NCI-H526 (cell line): ENCODE data around the gene NKAP.
"Not testable (repeated sequence)": the region's sequence is repeated elsewhere in the genome, so short reads cannot be mapped to it uniquely, and the experiment has no call there.

Experiments
- DNase-seq, 2 experiments: peaks; one replicate each; lab custom pipeline; 2025; lab: John Stamatoyannopoulos, UW

Gene NKAP

DNA sequence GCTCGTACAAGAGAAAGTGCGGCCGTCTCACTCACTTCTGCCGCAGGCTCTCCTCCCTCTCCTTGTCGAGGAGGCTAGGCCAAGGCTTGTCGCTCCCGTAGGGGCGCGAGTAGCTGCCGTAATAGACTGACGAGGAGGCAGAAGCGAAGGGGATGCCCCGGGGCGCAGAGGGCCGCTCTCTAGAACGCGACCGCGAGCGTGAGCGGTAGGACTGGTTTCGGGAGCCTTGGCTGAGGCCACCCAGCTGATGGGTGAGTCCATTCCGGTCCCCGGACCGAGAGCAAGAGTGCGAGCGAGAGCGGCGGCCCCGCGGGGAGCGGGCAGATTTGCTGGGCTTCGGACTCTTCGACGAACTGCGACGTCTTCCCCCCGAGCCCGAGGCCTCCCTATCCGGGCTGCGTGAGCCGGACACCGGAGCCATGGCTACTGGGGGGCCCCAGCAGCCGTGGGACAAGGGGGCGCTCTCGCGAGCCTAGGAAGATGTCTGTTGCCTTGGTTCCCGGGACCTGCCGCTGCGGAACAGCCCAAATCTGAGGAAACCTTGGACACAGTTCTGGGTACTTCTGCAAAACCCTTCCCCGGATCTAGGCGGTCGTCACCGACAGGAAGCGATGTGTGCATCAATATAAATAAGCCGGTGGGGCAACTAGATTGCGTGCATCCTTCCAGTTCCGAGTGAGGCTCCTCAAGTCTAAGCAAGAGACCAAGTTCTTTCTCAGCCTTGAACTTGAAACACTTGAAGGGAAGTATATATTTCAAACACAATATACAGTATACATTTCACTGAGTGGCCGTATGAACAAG is at the start of gene NKAP:
Gene NKAP, minus strand, starts transcription at position 567 of the 804 bp plus-strand sequence. Its CDS starts 146 bp downstream, at position 421.
- DNase-seq = peak; percentile 80 to 84

DNA sequence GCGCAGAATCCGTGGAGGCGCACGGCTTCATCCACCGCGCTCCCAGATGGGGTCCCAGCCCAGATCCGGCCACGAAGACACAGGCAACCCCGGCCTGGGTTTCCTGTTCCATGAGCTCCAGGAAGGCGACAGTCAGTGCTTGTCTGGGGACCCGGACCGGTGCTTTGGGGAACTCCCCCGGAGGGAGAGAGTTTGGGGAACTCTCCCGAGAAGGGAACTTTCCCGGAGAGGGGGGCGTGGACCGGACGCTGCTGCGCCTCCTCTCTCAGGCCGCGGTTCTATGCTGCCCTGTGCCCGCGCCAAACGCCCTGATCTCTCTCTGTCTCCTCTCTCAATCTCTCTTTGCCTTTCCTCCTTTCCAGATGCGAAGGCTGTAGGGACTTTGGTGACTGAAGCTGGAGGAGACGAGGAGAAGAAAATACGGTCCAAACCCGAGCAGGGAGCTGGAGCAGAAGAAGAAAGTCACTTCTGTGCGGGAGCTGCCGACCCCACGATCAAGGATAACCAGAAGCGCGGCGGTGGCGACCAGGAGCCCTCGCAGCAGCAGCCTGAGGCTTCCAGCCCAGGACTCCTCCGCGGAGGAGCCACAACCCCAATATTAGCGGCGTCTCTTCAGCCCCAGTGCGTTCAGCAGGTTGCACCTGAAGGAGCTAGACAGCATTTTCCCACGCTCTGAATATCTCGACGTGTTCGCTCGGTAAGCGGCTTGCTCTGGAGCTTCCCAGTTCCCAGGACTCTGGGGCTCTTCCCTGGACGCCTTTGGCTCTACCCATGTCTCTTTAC is 47.6 kb upstream of the NKAP start:
- DNase-seq = peak in 1 of 2 experiments; percentile 37

DNA sequence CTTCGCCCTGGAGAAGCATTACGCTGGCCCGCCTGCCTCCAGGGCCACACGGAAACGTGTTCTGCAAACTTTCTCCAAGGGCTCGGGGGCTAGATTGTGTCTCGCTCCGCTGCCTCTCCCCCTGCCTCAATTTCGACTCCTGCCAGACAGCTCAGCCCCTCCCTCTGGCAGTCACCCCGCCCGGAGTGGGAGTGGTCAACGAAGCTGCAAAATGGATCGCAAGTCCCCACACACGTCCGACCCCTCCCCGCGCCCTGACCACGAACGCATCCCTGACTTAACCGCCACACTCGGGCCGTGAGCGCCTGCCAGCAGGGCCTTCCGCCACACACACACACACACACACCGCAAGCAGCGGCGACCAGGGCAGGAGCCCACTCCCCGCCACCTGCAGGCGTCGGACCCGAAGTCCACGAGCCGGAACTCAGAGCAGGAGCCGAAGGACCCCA is 47.0 kb upstream of the NKAP start:
- no peak for DNase-seq

DNA sequence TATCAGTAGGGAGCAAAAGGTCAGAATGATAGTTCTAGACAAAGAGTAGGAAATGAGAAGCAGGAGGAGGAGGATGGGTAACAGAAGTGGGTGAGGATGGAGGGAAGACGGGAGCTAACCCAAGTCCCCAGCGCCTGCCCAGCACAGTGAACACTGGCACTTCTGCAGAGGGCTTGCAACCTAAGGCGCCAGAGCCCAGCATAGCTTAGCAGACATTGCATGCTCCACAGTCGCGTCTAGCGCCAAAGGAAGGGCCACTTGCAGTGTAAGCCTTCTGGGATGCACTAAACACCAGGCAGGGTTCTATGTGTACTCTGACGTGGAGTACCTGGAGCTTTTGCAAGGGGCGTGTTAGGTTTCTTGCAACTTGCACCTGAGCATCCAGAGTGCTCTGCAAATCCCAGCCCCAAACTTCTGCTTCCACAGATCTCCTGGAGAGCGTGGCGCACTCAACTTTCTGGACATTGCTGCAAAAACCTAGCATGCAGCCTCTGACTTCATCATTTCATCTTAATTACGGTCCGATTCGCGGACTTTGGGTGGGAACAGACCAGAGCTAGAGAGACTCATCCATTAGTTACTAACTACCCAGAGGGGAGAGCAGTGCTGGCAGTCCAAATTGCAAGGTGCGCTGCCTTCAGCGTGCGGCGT is 46.5 kb upstream of the NKAP start:
- peak in 1 of 2 experiments; percentile 4 for DNase-seq

DNA sequence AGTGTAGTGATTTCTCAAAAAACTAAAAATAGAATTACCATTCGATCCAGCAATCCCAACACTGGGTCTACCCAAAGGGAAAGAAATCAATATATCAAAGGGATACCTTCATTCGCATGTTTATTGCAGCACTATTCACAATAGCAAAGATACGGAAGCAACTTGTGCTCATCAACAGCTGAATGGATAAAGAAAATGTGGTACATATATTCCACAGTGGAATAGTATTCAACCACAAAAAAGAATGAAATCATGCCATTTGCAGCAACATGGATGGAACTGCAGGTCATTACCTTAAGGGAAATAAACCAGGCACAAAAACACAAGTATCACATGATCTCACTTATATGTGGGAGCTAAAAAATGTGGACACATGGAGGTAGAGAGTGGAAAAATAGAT is 42.7 kb upstream of the NKAP start:
- no peak for DNase-seq

DNA sequence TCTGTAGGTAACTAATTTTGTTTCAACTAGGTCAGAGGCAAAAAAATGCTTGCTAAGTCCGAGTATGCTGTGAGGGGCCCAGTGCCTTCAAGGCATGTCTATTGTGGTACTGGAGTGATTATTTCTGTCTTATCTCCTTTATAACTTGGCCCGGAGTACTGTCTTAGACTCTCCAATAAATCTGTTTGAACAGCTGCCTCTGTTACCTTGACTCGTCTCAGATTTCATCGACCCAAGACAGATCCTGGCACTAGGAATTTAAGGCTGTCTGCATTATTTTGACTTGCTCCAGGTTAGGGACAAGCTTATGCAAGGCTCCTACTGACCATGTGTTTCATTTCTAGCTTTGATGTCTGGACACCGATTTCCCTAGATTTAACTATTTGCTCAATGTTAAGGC is 41.1 kb upstream of the NKAP start:
- no peak for DNase-seq

DNA sequence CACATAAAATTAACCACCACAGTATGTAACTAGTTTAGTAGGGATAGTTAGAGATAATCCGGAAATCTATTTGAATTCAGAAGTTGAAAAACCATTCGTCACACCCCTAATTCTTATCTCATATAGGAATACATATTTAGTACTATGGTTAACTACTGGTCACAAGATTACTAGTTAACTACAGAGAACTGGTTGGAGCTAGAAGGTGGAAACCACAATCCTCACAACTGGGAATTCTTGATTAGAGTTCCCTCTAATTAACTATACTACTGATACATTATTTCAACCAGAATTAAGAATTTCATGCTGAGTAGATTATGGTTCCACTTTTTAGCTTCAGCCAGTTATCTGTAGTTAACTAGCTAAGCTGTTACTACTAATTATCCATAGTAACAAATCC is 39.9 kb upstream of the NKAP start:
- no peak for DNase-seq

DNA sequence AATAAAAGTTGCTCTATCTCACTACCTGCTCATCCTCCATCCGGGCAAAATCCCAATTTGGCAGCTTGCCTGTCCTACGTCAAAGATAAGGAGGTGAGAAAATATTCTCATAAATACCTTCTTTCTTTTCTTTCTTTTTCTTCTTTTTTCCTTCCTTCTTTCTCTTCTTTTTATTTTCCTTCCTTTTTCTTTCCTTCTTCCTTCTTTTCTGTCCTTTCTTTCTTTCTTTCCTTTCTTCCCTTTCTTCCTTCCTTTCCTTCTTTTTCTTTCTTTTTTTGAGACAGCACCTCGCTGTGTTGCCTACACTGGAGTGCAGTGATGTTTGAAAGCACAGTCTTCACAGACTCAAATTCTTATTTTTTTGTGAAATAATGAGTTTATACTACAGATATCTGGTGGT is 38.6 kb upstream of the NKAP start:
- no peak for DNase-seq

DNA sequence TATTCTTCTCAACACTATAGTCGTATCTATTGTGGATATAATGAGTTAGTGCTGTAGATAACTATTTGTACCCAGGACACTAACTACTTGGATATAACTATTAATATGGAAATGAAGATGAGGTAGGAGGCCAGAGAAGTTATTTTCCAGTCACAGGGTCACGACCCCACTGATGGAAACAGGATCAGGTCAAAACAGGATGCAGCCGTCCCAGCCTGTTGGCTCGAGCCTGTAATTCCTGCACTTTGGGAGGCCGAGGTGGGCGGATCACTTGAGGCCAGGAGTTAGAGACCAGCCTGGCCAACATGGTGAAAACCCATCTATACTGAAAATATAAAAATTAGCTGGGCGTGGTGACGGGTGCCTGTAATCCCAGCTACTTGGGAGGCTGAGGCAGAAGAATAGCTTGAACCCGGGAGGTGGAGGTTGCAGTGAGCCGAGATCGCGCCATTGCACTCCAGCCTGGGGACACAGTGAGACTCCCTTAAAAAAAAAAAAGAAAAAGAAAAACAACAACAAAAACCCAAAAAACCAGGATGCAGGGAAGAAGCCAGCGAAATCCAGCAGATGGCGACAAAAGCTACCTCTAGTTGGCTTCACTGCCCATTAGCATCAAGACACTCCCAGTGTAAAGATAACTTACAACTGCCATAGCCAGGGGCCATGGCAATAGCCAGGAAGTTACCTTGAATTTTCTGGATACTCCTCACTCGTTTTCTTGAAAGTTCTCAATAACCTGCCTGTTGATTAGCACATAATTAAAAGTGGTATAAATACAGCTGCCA is 37.9 kb upstream of the NKAP start:
- DNase-seq = peak in 1 of 2 experiments; percentile 44

DNA sequence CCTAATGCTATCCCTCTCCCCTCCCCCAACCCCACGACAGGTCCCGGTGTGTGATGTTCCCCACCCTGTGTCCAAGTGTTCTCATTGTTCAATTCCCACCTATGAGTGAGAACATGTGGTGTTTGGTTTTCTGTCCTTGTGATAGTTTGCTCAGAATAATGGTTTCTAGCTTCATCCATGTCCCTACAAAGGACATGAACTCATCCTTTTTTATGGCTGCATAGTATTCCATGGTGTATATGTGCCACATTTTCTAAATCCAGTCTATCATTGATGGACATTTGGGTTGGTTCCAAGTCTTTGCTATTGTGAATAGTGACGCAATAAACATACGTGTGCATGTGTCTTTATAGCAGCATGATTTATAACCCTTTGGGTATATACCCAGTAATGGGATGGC is 33.6 kb upstream of the NKAP start:
- DNase-seq = not testable (repeated sequence)

DNA sequence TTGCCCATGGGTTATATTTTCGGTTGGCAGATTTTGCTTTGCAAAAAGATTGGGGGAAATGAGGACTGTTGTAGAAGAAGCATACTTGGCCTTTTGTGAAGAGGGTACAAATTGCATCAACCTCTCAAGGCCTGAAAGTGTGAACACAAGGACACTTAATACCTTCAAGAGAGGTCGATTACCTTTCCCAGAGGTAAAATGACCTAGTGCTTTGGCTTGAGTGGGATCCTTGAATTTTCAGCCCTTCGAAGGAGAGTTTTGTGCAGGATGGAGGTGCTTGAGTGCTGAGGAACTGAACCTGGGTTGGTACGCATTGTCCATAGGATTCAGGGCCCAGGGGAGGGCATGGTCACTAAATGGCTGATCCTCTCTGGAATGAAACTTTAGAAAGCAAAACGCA is 27.6 kb upstream of the NKAP start:
- no peak for DNase-seq

DNA sequence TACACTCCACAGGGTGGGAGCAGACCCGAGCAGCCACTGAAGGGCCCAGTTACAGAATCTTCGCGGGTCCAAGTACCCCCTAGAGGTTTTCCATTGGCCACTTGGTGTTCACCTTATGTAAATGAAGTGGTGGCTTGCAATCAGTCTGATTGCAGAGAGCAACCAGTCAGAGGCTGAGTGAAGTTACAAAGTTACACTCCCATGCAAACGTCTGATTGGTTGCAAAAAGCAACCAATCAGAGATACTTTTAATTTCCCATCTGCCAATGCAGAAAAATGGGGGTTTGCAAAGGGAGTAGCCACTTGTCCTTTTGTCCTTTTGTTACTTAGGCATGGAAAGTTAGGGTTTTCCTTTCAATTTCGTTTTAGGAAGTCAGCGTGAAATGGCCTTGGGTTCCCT is 27.0 kb upstream of the NKAP start:
- DNase-seq = no peak

DNA sequence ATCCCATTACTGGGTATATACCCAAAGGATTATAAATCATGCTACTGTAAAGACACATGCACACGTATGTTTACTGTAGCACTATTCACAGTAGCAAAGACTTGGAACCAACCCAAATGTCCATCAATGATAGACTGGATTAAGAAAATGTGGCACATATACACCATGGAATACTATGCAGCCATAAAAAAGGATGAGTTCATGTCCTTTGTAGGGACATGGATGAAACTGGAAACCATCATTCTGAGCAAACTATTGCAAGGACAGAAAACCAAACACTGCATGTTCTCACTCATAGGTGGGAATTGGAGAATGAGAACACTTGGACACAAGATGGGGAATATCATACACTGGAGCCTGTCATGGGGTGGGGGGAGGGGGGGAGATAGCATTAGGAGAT is 23.3 kb upstream of the NKAP start:
- DNase-seq = not testable (repeated sequence)

DNA sequence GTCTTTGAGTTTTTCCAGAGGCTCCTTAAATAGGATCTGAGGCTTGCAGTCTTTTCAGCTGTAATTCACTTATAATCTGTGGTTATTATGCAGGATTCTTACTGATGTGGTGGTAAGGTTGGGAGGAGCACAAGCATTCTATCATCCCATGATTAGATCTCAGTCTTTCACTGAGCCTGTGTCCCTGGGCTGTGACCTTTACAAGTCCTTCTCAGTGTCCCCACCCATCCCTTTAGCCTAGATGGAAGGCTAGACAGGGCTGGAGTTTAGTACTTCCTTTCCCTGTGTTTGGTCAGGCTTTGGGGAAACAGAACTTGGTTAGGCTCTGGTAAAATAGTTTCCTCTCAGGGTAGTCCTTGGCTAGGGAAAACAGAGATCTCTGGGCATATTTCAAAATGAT is 17.1 kb upstream of the NKAP start:
- no peak for DNase-seq

DNA sequence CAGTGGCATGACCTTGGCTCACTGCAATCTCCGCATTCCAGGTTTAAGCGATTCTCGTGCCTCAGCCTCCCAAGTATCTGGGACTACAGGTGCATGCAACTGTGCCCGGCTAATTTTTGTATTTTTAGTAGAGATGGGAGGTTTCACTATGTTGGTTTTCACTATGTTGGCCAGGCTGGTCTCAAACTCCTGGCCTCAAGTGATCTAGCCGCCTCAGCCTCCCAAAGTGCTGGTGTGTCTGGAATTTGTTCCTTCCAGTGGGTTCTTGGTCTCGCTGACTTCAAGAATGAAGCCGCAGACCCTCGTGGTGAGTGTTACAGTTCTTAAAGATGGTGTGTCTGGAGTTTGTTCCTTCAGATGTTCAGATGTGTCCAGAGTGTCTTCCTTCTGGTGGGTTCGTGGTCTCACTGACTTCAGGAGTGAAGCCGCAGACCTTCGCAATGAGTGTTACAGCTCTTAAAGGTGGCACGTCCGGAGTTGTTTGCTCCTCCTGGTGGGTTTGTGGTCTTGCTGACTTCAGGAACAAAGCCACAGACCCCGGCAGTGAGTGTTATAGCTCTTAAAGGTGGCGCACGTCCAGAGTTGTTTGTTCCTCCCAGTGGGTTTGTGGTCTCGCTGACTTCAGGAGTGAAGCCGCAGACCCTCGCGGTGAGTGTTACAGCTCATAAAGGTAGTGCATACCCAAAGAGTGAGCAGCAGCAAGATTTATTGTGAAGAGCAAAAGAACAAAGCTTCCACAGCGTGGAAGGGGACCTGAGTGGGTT is 12.4 kb upstream of the NKAP start:
- DNase-seq = not testable (repeated sequence)

DNA sequence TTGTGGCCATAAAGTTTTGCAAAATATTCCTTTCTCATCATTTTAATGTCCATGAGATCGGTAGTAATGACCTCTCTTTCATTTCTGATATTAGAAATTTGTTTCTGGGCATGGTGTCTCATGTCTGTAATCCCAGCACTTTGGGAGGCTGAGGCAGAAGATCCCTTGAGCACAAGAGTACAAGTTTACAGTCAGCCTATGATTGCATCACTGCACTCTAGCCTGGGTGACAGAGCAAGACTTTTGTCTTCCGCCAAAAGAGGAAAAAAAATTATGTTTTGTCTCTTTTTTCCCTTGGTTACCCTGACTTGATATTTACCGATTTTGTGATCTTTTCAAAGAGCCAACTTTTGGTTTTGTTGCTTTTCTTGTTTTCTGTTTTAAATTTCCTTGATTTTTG is 10.8 kb upstream of the NKAP start:
- DNase-seq = no peak

DNA sequence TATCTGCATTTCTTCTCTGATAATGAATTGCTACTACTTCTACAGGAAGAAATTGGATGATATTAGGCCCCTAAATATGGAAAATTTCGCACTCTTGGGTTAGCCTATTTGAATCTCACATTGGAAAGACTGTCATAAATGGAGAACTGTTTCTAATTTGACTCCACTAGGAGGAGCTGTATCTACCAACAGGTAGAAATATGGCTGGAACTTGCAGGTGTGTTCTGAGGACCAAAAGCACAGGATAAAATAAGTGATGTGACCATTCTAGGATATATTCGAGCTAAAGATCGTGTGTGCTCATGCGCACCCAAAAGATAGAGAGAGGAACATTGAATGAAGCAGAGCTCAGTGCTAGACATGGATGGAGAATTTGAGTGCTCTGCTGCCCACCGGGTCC is 4.8 kb upstream of the NKAP start:
- peak in 1 of 2 experiments; percentile 3 for DNase-seq

DNA sequence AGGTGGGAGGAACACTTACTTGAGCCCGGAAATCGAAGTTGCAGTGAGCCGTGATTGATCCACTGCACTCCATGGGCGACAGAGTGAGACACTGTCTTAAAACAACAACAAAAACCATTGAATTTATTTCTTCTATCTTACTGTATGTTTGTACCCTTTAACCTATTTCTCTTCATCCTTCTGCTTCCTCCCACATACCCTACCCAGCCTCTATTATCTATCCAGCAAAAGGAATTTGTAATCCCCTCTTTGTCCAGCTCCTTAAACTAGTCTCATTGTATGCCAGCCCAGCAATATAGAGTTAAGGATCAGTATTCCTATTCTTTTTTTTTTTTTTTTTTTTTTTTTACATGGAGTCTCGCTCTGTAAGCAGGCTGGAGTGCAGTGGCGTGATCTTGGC is 1.9 kb upstream of the NKAP start:
- no peak for DNase-seq

DNA sequence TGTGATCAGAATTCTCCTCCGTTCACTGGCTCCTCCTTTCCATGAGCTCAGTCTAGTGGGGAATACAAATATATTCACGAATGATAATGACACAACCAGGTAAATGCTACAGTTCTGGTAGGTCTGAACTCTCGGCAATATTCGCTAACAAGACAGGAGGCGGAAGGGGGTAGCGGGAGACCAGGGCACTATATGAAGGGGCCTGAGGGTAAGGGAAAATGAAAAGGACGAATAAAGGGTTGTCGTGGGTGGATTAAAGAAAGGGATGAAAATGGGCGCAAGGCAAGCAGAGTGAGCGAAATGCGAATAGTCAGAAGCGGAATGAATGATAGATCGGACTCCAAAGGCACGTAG is 743 bp downstream of the NKAP start:
- DNase-seq = peak in 1 of 2 experiments; percentile 21

DNA sequence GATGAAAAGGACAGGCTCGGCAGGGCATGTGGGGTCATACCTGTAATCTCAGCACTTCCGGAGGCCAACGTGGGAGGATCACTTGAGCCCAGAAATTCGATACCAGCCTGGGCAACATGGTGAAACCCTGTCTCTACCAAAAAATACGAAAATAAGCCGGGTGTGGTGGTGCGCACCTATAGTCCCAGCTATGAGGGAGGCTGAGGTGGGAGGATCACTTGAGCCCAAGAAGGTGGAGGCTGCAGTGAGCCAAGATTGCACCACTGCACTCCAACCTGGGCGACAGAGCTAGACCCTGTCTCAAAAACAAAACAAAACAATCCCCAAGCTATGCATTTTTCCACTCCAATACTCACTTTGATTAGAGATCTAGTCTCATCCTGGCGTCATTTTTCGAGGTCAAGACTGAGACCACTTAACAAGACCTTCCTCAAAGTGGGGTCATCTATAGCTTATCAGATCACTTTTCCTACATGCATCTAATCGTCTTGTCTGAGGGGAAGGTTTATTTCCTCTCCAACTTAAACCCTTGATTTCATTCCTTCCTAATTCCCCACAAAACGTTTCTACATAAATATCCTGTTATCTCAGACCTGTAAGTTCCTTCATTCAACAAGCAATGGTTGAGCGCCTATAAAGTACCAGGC is 1.3 kb downstream of the NKAP start:
- DNase-seq = no peak

DNA sequence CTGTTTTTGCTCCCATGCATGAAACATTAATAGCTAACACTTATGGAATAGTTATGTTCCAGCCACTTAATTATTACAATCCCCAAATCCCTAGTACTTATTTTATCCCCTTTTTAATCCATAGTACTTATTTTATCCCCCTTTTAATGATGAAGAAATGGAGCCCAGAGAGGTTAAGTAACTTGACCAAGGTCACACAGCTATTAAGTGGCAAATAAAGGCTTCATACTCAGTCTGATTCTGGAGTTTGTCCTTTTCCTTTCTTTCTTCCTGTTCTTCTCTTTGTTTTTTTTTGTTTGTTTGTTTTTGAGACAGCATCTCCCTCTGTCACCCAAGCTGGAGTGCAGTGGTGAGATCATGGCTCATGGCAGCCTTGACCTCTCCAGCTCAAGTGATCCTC is 2.2 kb downstream of the NKAP start:
- DNase-seq = no peak
